ENCODE results near the gene SEC24B.

The SEC24B gene

DNA sequence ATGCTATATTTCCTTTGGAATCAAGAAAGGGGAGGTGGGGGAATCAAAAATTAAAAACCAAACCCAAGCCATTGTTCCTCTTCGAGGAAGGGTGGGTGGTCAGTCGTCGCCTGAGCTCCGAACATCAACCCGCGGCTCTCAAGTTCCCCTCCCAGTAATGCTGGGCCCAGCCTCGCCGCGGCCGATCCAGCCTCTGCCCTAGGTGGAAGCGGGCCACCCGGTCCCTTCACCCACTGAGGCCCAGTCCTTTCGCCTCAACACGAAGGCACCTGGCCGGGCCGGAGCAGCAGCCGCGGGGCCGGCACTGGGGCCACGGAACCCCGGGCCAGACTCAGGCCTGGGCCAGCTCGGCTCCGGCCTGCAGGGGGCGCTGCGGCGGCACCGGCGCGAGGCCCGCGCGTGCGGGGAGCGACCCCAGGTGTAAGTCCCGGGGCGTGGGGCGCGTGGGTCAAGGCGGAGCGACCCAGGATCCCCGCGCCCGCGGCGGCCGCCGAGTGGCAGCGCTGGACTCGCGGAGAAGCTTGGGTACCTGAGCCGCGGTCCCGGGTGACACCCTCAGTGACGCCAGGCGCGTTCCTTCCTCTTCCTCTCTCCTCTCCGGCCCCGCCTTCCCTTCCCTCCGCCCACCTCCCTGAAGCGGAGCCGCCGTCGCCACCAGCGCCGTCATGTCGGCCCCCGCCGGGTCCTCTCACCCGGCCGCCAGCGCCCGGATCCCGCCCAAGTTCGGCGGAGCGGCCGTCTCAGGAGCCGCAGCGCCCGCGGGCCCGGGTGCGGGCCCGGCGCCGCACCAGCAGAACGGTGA, at the start of gene SEC24B:
TSS of gene SEC24B (plus strand) at position 611 of the 802 bp plus-strand sequence. CDS start at position 666, 55 bp downstream.
- H3K27me3 Mint-ChIP-seq (ENCODE audit: low read depth): no peaks in the 10 kb centered on the region
- H3K9me3 Mint-ChIP-seq: no peaks in the 10 kb centered on the region
- H3K4me1 Mint-ChIP-seq (ENCODE audit: low read depth): peaks cover 43% of the 10 kb centered on the region
- peaks cover 6% of the 10 kb centered on the region for H3K36me3 Mint-ChIP-seq (ENCODE audit: low read depth)
- H3K4me3 Mint-ChIP-seq: peak within 1 kb of the TSS; percentile 84
- peak within 1 kb of the TSS; percentile 81 for H3K27ac Mint-ChIP-seq

GRCh38 chr4:109383823-109384222, 49.8 kb upstream of the SEC24B start:
- H3K9me3 Mint-ChIP-seq: no peaks in the 10 kb centered on the region
- no peak overlapping the region for H3K27ac Mint-ChIP-seq
- no peak overlapping the region for H3K4me3 Mint-ChIP-seq
- peaks cover 8% of the 10 kb centered on the region for H3K27me3 Mint-ChIP-seq (ENCODE audit: low read depth)
- H3K4me1 Mint-ChIP-seq (ENCODE audit: low read depth): no peaks in the 10 kb centered on the region
- H3K36me3 Mint-ChIP-seq (ENCODE audit: low read depth): no peaks in the 10 kb centered on the region

GRCh38 chr4:109385260-109385659, 48.4 kb upstream of the SEC24B start:
- H3K9me3 Mint-ChIP-seq: no peaks in the 10 kb centered on the region
- H3K4me3 Mint-ChIP-seq: no peak overlapping the region
- peaks cover 2% of the 10 kb centered on the region for H3K4me1 Mint-ChIP-seq (ENCODE audit: low read depth)
- no peak overlapping the region for H3K27ac Mint-ChIP-seq
- no peaks in the 10 kb centered on the region for H3K36me3 Mint-ChIP-seq (ENCODE audit: low read depth)
- peaks cover 13% of the 10 kb centered on the region for H3K27me3 Mint-ChIP-seq (ENCODE audit: low read depth)

GRCh38 chr4:109389369-109390114, 44.1 kb upstream of the SEC24B start:
- H3K27me3 Mint-ChIP-seq (ENCODE audit: low read depth): peaks cover 13% of the 10 kb centered on the region
- peaks cover 7% of the 10 kb centered on the region for H3K4me1 Mint-ChIP-seq (ENCODE audit: low read depth)
- H3K4me3 Mint-ChIP-seq: no peak overlapping the region
- no peaks in the 10 kb centered on the region for H3K9me3 Mint-ChIP-seq
- H3K27ac Mint-ChIP-seq: no peak overlapping the region
- H3K36me3 Mint-ChIP-seq (ENCODE audit: low read depth): no peaks in the 10 kb centered on the region

- Mint-ChIP-seq H3K27ac (no peak overlapping the region), H3K9me3 (no peaks in the 10 kb centered on the region), H3K4me3 (no peak overlapping the region)
These were observed 43.4 kb upstream of the SEC24B start for GRCh38 chr4:109390115-109390768.

GRCh38 chr4:109395694-109396093, 37.9 kb upstream of the SEC24B start:
- H3K27me3 Mint-ChIP-seq (ENCODE audit: low read depth): peaks cover 30% of the 10 kb centered on the region
- no peaks in the 10 kb centered on the region for H3K36me3 Mint-ChIP-seq (ENCODE audit: low read depth)
- no peak overlapping the region for H3K4me3 Mint-ChIP-seq
- no peak overlapping the region for H3K27ac Mint-ChIP-seq
- H3K4me1 Mint-ChIP-seq (ENCODE audit: low read depth): peaks cover 2% of the 10 kb centered on the region
- no peaks in the 10 kb centered on the region for H3K9me3 Mint-ChIP-seq

More at GRCh38 chr4:109390115-109390768, 43.4 kb upstream of the SEC24B start:
- H3K27me3 Mint-ChIP-seq (ENCODE audit: low read depth): peaks cover 13% of the 10 kb centered on the region
- peaks cover 7% of the 10 kb centered on the region for H3K4me1 Mint-ChIP-seq (ENCODE audit: low read depth)
- no peaks in the 10 kb centered on the region for H3K36me3 Mint-ChIP-seq (ENCODE audit: low read depth)

DNA sequence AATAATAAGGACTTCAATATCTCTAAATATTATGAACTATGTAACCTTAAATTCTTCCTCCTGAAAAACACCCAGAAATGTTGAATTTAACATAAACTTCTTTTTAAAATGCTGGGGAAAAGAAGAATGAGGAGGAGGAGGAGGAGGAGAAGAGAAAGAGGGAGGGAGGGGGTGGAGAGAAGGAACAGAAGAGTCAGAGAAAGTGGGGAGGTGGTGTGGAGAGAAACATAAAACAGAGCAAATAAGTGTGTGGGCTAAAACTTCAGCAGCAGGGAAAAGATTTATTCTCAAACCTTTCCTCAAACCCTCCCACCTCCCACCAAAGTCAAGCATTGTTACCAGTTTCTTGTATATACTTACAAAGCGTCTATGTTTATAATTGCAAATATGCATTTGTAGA, 34.7 kb upstream of the SEC24B start:
- Mint-ChIP-seq H3K36me3 (ENCODE audit: low read depth) (no peaks in the 10 kb centered on the region), H3K27me3 (ENCODE audit: low read depth) (peaks cover 42% of the 10 kb centered on the region), H3K4me1 (ENCODE audit: low read depth) (no peaks in the 10 kb centered on the region), H3K9me3 (no peaks in the 10 kb centered on the region), H3K27ac (no peak overlapping the region), H3K4me3 (no peak overlapping the region)

GRCh38 chr4:109406337-109406931, 27.2 kb upstream of the SEC24B start:
- Mint-ChIP-seq H3K4me1 (ENCODE audit: low read depth) (no peaks in the 10 kb centered on the region), H3K36me3 (ENCODE audit: low read depth) (no peaks in the 10 kb centered on the region), H3K27me3 (ENCODE audit: low read depth) (peaks cover 20% of the 10 kb centered on the region), H3K9me3 (no peaks in the 10 kb centered on the region), H3K4me3 (no peak overlapping the region), H3K27ac (no peak overlapping the region)

DNA sequence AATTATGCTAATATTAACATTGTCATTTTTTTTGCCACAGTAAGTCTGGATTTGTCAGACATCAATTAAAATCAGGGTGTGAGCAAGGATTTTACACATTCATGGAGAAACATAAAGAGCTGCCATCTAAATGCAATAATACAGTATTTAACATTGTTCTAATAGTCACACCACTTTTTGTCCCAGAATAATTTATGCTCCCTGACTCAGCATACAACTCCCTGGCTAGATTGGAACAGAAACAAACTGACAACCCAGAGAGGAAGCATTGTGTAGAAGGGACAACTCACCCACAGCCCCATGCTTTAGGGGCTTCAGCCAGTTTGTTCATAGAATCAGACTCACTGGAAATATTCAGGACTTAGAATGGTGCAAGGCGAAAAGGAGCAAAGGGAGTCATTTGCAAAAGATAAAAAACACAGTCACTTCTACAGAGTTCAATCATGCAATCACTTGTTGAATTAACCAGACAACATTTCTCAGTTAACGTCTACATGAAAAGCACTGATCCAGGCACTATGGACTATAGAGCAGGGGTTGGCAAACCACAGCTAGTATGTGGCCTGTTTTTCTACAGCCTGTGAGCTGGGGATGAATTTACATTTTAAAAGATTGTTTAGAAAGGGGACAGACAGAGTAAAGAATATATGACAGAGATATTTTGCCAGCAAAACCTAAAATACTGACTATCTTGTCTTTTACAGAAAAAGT, 26.4 kb upstream of the SEC24B start:
- Mint-ChIP-seq H3K4me3 (no peak overlapping the region), H3K9me3 (no peaks in the 10 kb centered on the region), H3K4me1 (ENCODE audit: low read depth) (no peaks in the 10 kb centered on the region), H3K27ac (no peak overlapping the region), H3K36me3 (ENCODE audit: low read depth) (no peaks in the 10 kb centered on the region), H3K27me3 (ENCODE audit: low read depth) (peaks cover 14% of the 10 kb centered on the region)

DNA sequence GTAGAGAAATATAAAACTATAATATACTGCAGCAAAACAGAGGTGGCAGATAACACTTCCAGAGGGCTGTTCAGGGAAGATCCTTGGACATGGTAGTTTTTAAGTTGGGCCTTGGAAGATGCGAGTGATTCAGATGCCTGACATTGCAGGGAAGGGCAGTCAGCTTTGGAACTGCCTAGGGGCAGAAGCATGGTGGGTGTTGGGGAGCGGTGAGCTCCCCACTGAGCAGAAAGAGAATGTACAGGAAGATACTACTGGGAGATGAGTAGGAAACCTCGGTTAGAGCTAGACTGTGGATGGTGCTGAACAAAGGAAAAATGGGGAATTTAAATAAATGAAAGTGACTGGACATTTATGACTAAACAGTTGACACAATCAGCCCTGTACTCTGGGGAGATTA, 24.9 kb upstream of the SEC24B start:
- no peak overlapping the region for H3K27ac Mint-ChIP-seq
- H3K9me3 Mint-ChIP-seq: no peaks in the 10 kb centered on the region
- H3K27me3 Mint-ChIP-seq (ENCODE audit: low read depth): peaks cover 10% of the 10 kb centered on the region
- no peak overlapping the region for H3K4me3 Mint-ChIP-seq
- H3K36me3 Mint-ChIP-seq (ENCODE audit: low read depth): no peaks in the 10 kb centered on the region
- peaks cover 3% of the 10 kb centered on the region for H3K4me1 Mint-ChIP-seq (ENCODE audit: low read depth)

GRCh38 chr4:109410226-109410625, 23.4 kb upstream of the SEC24B start:
- H3K27me3 Mint-ChIP-seq (ENCODE audit: low read depth): peaks cover 8% of the 10 kb centered on the region
- H3K4me1 Mint-ChIP-seq (ENCODE audit: low read depth): peaks cover 3% of the 10 kb centered on the region
- no peak overlapping the region for H3K4me3 Mint-ChIP-seq
- H3K9me3 Mint-ChIP-seq: no peaks in the 10 kb centered on the region
- H3K36me3 Mint-ChIP-seq (ENCODE audit: low read depth): no peaks in the 10 kb centered on the region
- H3K27ac Mint-ChIP-seq: no peak overlapping the region

DNA sequence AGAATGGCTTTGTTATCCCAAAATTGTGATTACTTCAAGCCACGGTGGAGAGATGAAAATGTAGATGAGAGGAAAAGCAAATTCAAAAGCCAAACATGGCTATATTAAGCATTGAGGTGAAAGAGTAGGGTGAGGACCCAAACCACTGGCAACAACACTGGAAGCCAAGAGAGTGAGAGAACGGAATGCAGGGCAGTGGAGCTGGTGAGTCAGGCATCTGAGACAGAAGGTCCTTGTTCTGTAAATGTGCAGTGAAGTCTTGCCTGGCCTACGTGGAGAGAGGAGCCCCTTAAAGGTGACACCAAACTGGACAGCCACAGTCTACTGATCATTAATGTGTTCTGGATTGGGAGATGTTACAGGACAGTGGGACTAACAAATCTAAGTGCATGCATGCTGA, 22.8 kb upstream of the SEC24B start:
- no peak overlapping the region for H3K4me3 Mint-ChIP-seq
- no peaks in the 10 kb centered on the region for H3K9me3 Mint-ChIP-seq
- no peak overlapping the region for H3K27ac Mint-ChIP-seq
- no peaks in the 10 kb centered on the region for H3K36me3 Mint-ChIP-seq (ENCODE audit: low read depth)
- H3K27me3 Mint-ChIP-seq (ENCODE audit: low read depth): peaks cover 5% of the 10 kb centered on the region
- H3K4me1 Mint-ChIP-seq (ENCODE audit: low read depth): peaks cover 3% of the 10 kb centered on the region

DNA sequence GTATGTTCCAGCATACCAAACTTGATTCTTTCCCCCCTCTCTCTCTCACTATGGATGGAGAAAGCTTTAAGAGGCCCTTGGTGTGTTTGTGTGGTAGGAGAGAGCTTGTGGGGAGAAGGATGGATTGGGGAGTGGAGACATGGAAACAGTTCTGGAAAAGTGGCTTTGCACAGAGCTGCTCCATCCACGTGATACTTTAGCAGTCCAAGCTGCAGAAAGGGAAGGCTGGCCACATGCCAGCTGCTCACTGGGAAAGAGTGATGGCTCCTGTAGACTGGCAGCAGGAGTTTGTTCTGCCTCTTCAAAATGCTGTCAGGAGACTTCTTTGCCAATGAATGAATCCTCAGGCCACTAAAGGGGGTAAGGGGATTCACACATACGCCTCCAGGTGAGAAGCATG, 21.7 kb upstream of the SEC24B start:
- Mint-ChIP-seq H3K4me3 (no peak overlapping the region), H3K27ac (no peak overlapping the region), H3K36me3 (ENCODE audit: low read depth) (no peaks in the 10 kb centered on the region), H3K27me3 (ENCODE audit: low read depth) (no peaks in the 10 kb centered on the region), H3K9me3 (no peaks in the 10 kb centered on the region), H3K4me1 (ENCODE audit: low read depth) (peaks cover 3% of the 10 kb centered on the region)

- peaks cover 3% of the 10 kb centered on the region for H3K4me1 Mint-ChIP-seq (ENCODE audit: low read depth)
- no peaks in the 10 kb centered on the region for H3K27me3 Mint-ChIP-seq (ENCODE audit: low read depth)
- H3K9me3 Mint-ChIP-seq: no peaks in the 10 kb centered on the region
- no peak overlapping the region for H3K27ac Mint-ChIP-seq
- no peak overlapping the region for H3K4me3 Mint-ChIP-seq
- no peaks in the 10 kb centered on the region for H3K36me3 Mint-ChIP-seq (ENCODE audit: low read depth)
These were observed 20.8 kb upstream of the SEC24B start for GRCh38 chr4:109412776-109413175.
